DMS 273 (cell line): ENCODE measurements around the gene FBXO33.
A peak's percentile ranks its signal among the peaks of the same experiment; 100 is the strongest.
"Not testable (repeated sequence)": the region's sequence is repeated elsewhere in the genome, so short reads cannot be mapped to it uniquely, and the experiment has no call there.

Experiments
- DNase-seq: peaks from one replicate; lab custom pipeline; 2025; ENCODE audit not compliant: unreplicated experiment; lab: John Stamatoyannopoulos, UW

The FBXO33 gene

DNA sequence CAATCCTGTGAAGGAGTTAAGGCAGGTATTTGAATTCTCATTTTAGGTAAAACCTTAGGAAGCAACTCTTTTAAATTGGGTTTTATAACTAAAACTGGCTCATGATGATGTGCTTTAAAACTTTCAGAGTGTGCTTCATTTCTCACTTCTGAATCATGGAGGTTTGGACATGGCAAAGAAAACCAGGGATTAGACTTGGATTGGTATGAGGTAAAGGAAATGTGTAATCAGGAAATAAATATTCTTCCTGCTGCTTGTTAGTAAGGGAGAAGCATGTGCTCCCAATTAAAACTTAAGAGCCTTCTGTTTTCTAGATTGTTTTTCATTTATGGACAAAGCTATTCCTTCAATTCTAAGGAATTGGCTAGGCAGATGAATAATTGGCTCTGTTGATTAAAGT, 57.4 kb downstream of the FBXO33 start:
- DNase-seq = no peak

GRCh38 chr14:39372656-39373055, 59.6 kb downstream of the FBXO33 start:
- DNase-seq = no peak

GRCh38 chr14:39370415-39370814, 61.8 kb downstream of the FBXO33 start:
- DNase-seq = no peak

GRCh38 chr14:39369029-39369428, 63.2 kb downstream of the FBXO33 start:
- DNase-seq = no peak

DNA sequence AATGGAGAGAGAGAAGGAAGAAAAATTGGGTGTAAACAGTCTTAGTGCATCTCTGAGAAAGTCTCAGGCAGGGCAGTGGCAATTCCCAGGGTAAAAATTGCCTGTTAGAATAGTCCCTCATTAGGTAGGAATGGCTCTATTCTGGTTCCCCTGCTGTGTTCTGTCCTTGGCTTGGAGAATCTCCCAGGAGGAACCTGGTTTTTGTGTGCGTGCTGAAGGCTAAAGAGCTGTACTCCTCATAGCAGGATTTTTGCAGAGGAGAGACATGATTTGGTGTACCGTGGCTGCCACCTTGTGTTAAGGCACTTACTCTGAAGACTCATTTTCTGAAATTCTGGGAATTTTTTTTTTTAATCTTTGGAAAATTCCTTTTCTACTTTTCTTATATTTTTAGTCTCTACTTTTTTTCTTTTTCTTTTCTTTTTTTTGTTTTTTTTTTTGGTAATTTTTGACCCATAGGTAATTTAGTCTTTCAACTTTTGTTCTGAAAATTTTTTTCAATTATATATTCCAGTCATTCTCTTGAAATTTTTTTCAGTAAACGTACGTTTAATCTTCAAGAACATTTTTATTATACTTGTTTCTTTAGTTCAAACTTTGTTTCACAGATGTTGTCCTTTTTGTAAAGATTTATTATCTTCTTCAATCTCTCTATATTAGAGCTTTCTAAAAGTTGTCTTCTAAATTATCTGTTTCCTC, 63.8 kb downstream of the FBXO33 start:
- DNase-seq = peak; percentile 79

DNA sequence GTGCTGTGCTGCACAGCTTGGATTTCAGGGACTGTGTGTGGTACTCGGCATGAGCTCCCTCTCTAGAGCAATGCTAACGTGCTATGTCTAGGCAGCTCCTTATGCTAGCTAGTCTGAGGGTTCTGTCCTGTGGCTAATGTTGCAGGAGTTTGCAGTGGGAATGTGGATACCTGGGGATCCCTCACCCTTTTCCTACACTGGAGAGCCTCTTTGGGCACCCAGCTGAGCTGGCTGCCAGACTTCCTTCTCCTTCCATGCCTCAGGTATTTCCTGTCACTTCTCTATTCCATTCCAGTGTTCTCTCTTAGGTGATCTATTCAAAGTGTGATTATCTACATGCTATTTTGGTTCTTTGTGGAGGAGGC, 64.9 kb downstream of the FBXO33 start:
- DNase-seq = no peak

DNA sequence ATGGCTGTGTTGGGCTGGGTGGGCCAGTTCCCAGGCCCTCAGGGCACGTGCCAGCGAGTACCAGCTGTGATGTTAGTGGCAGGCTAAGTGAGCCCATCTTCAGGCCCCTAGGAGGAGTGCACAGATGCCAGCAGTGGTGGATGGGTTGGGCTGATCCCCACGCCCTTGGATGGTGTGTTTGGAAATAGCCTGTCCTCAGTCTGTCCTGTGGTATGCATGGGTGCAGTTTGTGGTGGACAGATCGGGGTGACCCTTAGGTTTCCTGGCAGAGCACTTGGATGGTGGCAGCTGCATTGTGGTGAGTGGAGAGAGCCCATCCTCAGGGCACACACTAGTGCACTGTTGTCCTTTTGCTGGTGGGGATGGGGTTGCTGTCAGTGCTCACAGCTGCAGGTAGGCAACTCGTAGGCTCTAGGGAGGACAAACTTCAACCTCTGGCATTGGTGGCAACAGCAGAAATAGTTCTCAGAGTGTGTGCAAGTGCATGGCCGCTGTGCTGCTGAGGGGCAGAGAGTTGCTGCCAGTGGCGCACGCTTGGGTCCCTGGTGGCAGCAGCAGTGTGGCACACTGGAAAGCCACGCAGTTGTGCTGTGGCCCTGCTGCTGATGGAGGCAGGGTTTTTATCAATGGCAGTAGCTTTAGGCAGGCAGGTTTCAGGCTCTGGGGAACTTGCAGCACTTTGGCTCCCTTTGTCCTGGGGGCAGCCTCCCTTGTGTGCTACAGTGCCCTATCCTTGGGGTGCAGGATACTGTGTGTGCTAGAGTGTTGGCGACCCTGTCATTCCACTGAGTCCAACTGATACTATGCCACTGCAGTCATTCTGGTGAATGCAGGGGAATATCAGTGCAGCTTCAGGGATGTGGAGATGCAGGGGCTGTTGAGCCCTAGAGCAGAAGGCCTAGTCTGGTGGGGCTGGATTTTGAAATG, 65.5 kb downstream of the FBXO33 start:
- no peak for DNase-seq

- no peak for DNase-seq
Measured at GRCh38 chr14:39365354-39365753, 66.9 kb downstream of the FBXO33 start.

GRCh38 chr14:39364509-39364908, 67.7 kb downstream of the FBXO33 start:
- no peak for DNase-seq

DNA sequence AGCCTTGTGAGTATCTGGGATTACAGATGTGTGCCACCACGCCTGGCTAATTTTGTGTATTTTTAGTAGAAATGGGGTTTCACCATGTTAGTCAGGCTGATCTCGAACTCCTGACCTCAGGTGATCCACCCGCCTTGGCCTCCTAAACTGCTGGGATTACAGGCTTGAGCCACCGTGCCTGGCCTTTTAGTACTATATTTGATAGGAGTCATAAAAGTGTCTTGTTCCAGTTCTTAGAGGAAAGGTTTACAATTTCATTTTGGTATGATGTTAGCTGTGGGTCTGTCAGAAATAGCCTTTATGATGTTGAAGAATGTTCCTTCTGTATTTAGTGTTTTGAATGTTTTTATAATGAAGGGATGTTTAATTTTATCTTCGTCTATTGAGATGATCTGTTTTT, 70.7 kb downstream of the FBXO33 start:
- DNase-seq = not testable (repeated sequence)

DNA sequence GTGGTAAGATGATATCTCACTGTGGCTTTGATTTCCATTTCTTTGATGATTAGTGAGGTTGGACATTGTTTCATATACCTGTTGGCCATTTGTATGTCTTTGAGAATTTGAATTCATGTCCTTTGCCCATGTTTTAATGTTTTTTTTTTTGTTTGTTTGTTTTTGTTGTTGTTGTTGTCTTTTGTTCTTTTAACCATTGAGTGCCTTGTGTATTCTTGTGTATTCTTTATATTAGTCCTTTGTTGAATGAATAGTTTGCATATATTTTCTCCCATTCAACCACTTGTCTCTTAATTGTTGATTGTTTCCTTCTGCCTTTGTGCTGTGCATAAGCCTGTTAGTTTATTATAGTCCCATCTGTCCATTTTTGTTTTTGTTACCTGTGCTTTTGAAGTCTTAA, 71.9 kb downstream of the FBXO33 start:
- no peak for DNase-seq

- not testable (repeated sequence) for DNase-seq
Measured at GRCh38 chr14:39359069-39359468, 73.2 kb downstream of the FBXO33 start.

- DNase-seq = no peak
Measured at GRCh38 chr14:39351708-39352107, 80.5 kb downstream of the FBXO33 start.

DNA sequence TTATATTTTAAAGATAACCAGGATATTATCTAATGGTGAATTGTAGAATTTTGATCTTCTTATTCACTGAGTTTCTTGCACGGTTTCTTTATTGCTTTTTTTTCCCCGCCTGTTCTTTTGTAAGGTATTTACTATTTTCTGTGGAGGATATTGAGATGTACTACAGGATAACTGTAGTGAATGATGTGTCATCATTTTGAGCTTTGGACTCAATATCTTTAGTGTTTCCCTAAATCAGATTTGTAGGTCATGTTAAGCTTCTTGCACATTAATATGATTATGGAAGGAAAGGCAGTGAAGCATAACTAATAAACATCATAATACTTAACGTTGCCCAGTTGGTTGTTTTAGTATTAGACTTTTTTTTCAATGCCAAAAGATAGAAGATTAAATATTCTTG, 81.4 kb downstream of the FBXO33 start:
- no peak for DNase-seq
